DMS53 (cell line): ENCODE results near the gene PHF12.
"Not testable (repeated sequence)": the region's sequence is repeated elsewhere in the genome, so short reads cannot be mapped to it uniquely, and the experiment has no call there.

Experiments
- DNase-seq: peaks from one replicate; lab custom pipeline; 2025; lab: John Stamatoyannopoulos, UW

PHF12 gene

GRCh38 chr17:28901866-28902818, 49.2 kb downstream of the PHF12 start:
- DNase-seq: peak; percentile 81

GRCh38 chr17:28900986-28901726, 50.2 kb downstream of the PHF12 start:
- DNase-seq: no peak

GRCh38 chr17:28899212-28899815, 52.0 kb downstream of the PHF12 start:
- DNase-seq: no peak

GRCh38 chr17:28898527-28898955, 52.8 kb downstream of the PHF12 start:
- no peak for DNase-seq

GRCh38 chr17:28897769-28898526, 53.4 kb downstream of the PHF12 start:
- peak; percentile 10 for DNase-seq

GRCh38 chr17:28896884-28897768, 54.2 kb downstream of the PHF12 start, which contains the start of gene FLOT2:
TSS of gene FLOT2 (minus strand) at chr17:28897733. CDS start at chr17:28897574, 159 bp downstream.
- peak; percentile 60 for DNase-seq

GRCh38 chr17:28896491-28896883, 54.8 kb downstream of the PHF12 start:
- DNase-seq: no peak

- no peak for DNase-seq
Observed at GRCh38 chr17:28895794-28896447, 55.4 kb downstream of the PHF12 start.

- DNase-seq: not testable (repeated sequence)
Observed at GRCh38 chr17:28893248-28894183, 57.8 kb downstream of the PHF12 start.

- DNase-seq: no peak
Observed at GRCh38 chr17:28892024-28892423, 59.3 kb downstream of the PHF12 start.

- DNase-seq: no peak
Observed at GRCh38 chr17:28891201-28891600, 60.1 kb downstream of the PHF12 start.

- no peak for DNase-seq
Observed at GRCh38 chr17:28889996-28890395, 61.3 kb downstream of the PHF12 start.

GRCh38 chr17:28888832-28889231, 62.5 kb downstream of the PHF12 start:
- no peak for DNase-seq

GRCh38 chr17:28887871-28888471, 63.3 kb downstream of the PHF12 start:
- DNase-seq: no peak

- DNase-seq: no peak
Observed at GRCh38 chr17:28885951-28886350, 65.4 kb downstream of the PHF12 start.

- DNase-seq: no peak
Observed at GRCh38 chr17:28885363-28885762, 66.0 kb downstream of the PHF12 start.

GRCh38 chr17:28883967-28884702, 67.2 kb downstream of the PHF12 start:
- DNase-seq: no peak
